ENCODE data around the gene NACC1.

DNA sequence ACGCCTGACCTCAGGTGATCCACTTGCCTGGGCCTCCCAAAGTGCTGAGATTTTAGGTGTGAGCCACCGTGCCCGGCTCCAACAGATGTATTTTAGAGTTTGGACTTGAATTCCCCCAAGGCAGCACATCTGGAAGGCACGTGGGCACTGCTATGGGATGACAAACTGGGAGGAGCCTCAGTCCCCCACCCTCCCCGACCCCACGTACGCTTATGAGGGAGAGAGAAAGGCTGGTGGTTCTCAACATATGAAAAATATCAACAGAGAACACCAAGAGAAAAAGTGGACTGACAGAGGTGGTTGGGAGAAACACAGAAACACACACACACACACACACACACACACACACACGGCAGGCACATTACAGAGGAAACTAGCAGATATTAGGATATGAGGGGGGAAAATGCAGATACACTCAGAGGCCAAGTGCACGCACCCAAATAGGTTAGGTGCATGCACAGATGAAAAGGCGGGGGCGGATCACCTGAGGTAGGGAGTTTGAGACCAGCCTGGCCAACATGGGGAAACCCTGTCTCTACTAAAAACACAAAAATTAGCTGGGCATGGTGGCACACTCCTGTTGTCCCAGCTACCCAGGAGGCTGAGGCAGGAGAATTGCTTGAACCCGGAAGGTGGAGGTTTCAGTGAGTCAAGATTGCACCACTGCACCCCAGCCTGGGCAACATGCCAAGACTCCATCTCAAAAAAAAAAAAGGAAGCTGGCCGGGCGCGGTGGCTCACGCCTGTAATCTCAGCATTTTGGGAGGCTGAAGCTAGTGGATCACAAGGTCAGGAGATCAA is 28.9 kb downstream of the NACC1 start:
- TF ChIP-seq CTCF (IDR thresholded peaks at IDR 0.05) = no peak
- no peak for TF ChIP-seq POLR2A (IDR thresholded peaks at IDR 0.05)

Data from ovary (tissue), 3 donors.